ENCODE measurements around the gene TMEM131. TPM values are rescaled to one million over a fixed set of nuclear protein-coding genes. Genes with fewer than 3 reads are reported as not detected.

Gene TMEM131
- total and polyA plus RNA-seq, 3 donors from 2014 or later: 35.0 to 54.8 (median 49.6) TPM

GRCh38 chr2:97759727-97760407, 235.9 kb downstream of the TMEM131 start:
- H3K27me3 ChIP-seq: no peaks in the 10 kb centered on the region
- no peak overlapping the region for H3K27ac ChIP-seq
- 95 to 96% methylated on average over 9 of the region's 9 CpGs for WGBS, 2 donors
- TF ChIP-seq, protein P1, sequence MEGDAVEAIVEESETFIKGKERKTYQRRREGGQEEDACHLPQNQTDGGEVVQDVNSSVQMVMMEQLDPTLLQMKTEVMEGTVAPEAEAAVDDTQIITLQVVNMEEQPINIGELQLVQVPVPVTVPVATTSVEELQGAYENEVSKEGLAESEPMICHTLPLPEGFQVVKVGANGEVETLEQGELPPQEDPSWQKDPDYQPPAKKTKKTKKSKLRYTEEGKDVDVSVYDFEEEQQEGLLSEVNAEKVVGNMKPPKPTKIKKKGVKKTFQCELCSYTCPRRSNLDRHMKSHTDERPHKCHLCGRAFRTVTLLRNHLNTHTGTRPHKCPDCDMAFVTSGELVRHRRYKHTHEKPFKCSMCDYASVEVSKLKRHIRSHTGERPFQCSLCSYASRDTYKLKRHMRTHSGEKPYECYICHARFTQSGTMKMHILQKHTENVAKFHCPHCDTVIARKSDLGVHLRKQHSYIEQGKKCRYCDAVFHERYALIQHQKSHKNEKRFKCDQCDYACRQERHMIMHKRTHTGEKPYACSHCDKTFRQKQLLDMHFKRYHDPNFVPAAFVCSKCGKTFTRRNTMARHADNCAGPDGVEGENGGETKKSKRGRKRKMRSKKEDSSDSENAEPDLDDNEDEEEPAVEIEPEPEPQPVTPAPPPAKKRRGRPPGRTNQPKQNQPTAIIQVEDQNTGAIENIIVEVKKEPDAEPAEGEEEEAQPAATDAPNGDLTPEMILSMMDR (IDR thresholded peaks at IDR 0.05): no peak
- H3K4me3 ChIP-seq: no peak overlapping the region
- no peaks in the 10 kb centered on the region for H3K9me3 ChIP-seq
- no peaks in the 10 kb centered on the region for H3K36me3 ChIP-seq (ENCODE audit: low read depth, missing control alignments)
- DNase-seq: no peak
- intact Hi-C loops (cut with DNase I; ENCODE audit: low total_unique reads): no loop called here
- H3K4me1 ChIP-seq: peaks cover 6% of the 10 kb centered on the region

DNA sequence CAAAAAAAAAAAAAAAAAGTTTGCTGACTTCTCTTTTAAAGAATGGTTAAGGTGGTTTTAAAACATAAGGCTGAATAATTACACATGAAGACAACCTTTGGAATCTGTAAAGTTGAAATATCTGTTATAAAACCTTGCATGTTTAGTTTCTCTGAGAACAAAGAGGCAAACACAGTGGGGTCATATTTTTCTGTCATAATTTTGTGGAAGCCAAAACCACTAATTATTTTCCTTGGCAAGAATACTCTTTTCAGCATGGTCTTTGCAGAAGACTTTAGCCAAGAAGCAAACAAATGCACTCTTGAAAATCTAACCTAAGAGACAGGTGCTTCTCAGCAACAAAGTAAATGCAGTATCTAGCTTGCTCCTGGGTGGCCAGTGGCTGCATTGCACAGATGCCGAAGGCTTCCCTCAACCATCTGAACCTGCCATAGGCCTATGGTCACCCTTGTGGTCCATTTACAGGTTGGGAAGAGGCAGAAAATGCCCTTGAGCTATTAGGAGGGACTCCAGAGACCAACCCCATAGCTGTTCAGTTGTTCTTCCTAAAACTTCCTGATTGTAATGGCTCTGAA, 237.5 kb downstream of the TMEM131 start:
- WGBS, 2 donors: 70 to 90% methylated on average over 1 of the region's 1 CpG
- H3K4me3 ChIP-seq: no peak overlapping the region

GRCh38 chr2:97757062-97757461, 238.7 kb downstream of the TMEM131 start:
- DNase-seq: no peak
- no peak for TF ChIP-seq POLR2A (IDR thresholded peaks at IDR 0.05)
- TF ChIP-seq, protein P1 (IDR thresholded peaks at IDR 0.05): no peak
- WGBS, 2 donors: 93 to 94% methylated on average over 18 of the region's 18 CpGs
- no peaks in the 10 kb centered on the region for H3K9me3 ChIP-seq
- no peaks in the 10 kb centered on the region for H3K27me3 ChIP-seq
- intact Hi-C loops (cut with DNase I; ENCODE audit: low total_unique reads): no loop called here
- no peaks in the 10 kb centered on the region for H3K36me3 ChIP-seq (ENCODE audit: low read depth, missing control alignments)
- no peak overlapping the region for H3K27ac ChIP-seq
- peaks cover 6% of the 10 kb centered on the region for H3K4me1 ChIP-seq
- no peak overlapping the region for H3K4me3 ChIP-seq

More for the DNA sequence above, 237.5 kb downstream of the TMEM131 start:
- Histone ChIP-seq H3K9me3 (no peaks in the 10 kb centered on the region), H3K27ac (no peak overlapping the region), H3K36me3 (ENCODE audit: low read depth, missing control alignments) (no peaks in the 10 kb centered on the region), H3K4me1 (peaks cover 6% of the 10 kb centered on the region), H3K27me3 (no peaks in the 10 kb centered on the region)
- DNase-seq: no peak
- intact Hi-C loops (cut with DNase I; ENCODE audit: low total_unique reads): no loop called here
- no peak for TF ChIP-seq POLR2A (IDR thresholded peaks at IDR 0.05)
- TF ChIP-seq, protein P1 (IDR thresholded peaks at IDR 0.05): no peak

- Histone ChIP-seq H3K27ac (no peak overlapping the region), H3K4me1 (peaks cover 6% of the 10 kb centered on the region), H3K36me3 (ENCODE audit: low read depth, missing control alignments) (no peaks in the 10 kb centered on the region), H3K9me3 (no peaks in the 10 kb centered on the region), H3K4me3 (no peak overlapping the region), H3K27me3 (no peaks in the 10 kb centered on the region)
- TF ChIP-seq POLR2A (IDR thresholded peaks at IDR 0.05): no peak
- TF ChIP-seq, protein P1 (IDR thresholded peaks at IDR 0.05): no peak
- 85 to 97% methylated on average over 2 of the region's 2 CpGs for WGBS, 2 donors
- intact Hi-C loops (cut with DNase I; ENCODE audit: low total_unique reads): no loop called here
- no peak for DNase-seq
Measured at GRCh38 chr2:97755491-97755890, 240.3 kb downstream of the TMEM131 start.

All from testis (tissue), 3 donors.